Measurements from ENCODE around the gene NAALADL2. TPM values are rescaled to one million over a fixed set of nuclear protein-coding genes. Genes with fewer than 3 reads are reported as not detected.

NAALADL2 gene
- total and polyA plus RNA-seq, 2 of the 4 experiments (the other 2 are of a cell fraction): 3.8 to 19.2 TPM

- no peaks in the 10 kb centered on the region for H3K27me3 ChIP-seq (ENCODE audit: control insufficient read depth, insufficient read depth, low read length)
- WGBS, 2 experiments (ENCODE audit: extremely low coverage in 2 of 2, insufficient read length in 1 of 2): no CpG with 5 or more reads among the region's 3 CpGs
- no peak overlapping the region for H2AK5ac ChIP-seq (ENCODE audit: low read depth, low read length)
- H3K9me1 ChIP-seq (ENCODE audit: insufficient read depth, low read length): no peaks in the 10 kb centered on the region
- H4K5ac ChIP-seq (ENCODE audit: low read depth, low read length): no peak overlapping the region
- no peaks in the 10 kb centered on the region for H3K79me1 ChIP-seq (ENCODE audit: low read depth in 1 of 2, low read length in 2 of 2)
- no peak overlapping the region for H3K9ac ChIP-seq (ENCODE audit: low read depth, low read length)
- H2BK20ac ChIP-seq (ENCODE audit: low read depth, low read length): no peak overlapping the region
- no peak overlapping the region for H2AK9ac ChIP-seq (replicated peaks; ENCODE audit: low read depth, low read length, poor library complexity)
- H2AFZ ChIP-seq (replicated peaks; ENCODE audit: low read length, poor library complexity): no peak overlapping the region
- H3K4me1 ChIP-seq (ENCODE audit: control insufficient read depth, insufficient read depth, low read length): no peaks in the 10 kb centered on the region
- H4K20me1 ChIP-seq (ENCODE audit: insufficient read depth, low read length): no peaks in the 10 kb centered on the region
- ATAC-seq (ENCODE audit: low read depth) (no peak), DNase-seq (no peak)
- CTCF ChIA-PET: no interaction called here
- H2BK15ac ChIP-seq (ENCODE audit: low read depth, low read length): no peak overlapping the region
- no TSS peak for BruUV-seq (replicated peaks)
- H3K4ac ChIP-seq (ENCODE audit: low read depth, low read length): no peak overlapping the region
- no peak overlapping the region for H3K56ac ChIP-seq (ENCODE audit: extremely low read depth, insufficient read depth, low read length)
- no peak overlapping the region for H3K14ac ChIP-seq (replicated peaks; ENCODE audit: low read depth, low read length)
- no peak overlapping the region for H3K18ac ChIP-seq (ENCODE audit: low read depth, low read length)
- TF ChIP-seq MAZ (IDR thresholded peaks at IDR 0.05; ENCODE audit: borderline replicate concordance, low read depth, low read length): no peak
- TF ChIP-seq MXI1 (IDR thresholded peaks at IDR 0.05; ENCODE audit: borderline replicate concordance, low read depth, low read length): no peak
- no peak for TF ChIP-seq CHD1 (IDR thresholded peaks at IDR 0.05; ENCODE audit: low read depth, low read length)
- no peak for TF ChIP-seq ELK1 (IDR thresholded peaks at IDR 0.05; ENCODE audit: borderline replicate concordance, low read depth, low read length)
- TF ChIP-seq CEBPB (IDR thresholded peaks at IDR 0.05; ENCODE audit: low read depth, low read length): no peak
- no peak for TF ChIP-seq NFE2L2 (IDR thresholded peaks at IDR 0.05; ENCODE audit: low read depth, low read length)
- no peak for TF ChIP-seq RAD21 (IDR thresholded peaks at IDR 0.05; ENCODE audit: low read length)
- no peak for TF ChIP-seq BHLHE40 (IDR thresholded peaks at IDR 0.05; ENCODE audit: low read depth, low read length)
- no peak overlapping the region for H2BK120ac ChIP-seq (ENCODE audit: low read depth, low read length)
- no peak overlapping the region for H4K8ac ChIP-seq (ENCODE audit: low read depth in 2 of 2, low read length in 2 of 2)
- H3K4me3 ChIP-seq (ENCODE audit: insufficient read depth, low read depth, low read length): no peak overlapping the region
- no peak overlapping the region for H3K23ac ChIP-seq (ENCODE audit: low read depth, low read length)
- POLR2A ChIA-PET (ENCODE audit: unreplicated experiment): no interaction called here
- H2BK5ac ChIP-seq (ENCODE audit: low read depth, low read length, poor library complexity, severe bottlenecking): no peak overlapping the region
- dilution Hi-C loops (cut with HindIII; ENCODE audit: low sequenced_read_pairs, unreplicated experiment): no loop called here
- H4K91ac ChIP-seq (ENCODE audit: insufficient read depth, low read depth, low read length): no peak overlapping the region
- H3K4me2 ChIP-seq (ENCODE audit: low read depth, low read length): no peak overlapping the region
- in situ Hi-C loops (cut with MboI; ENCODE audit: low sequenced_read_pairs): no loop called here
- intact Hi-C loops (cut with micrococcal nuclease): no loop called here
- no peaks in the 10 kb centered on the region for H3K9me3 ChIP-seq (ENCODE audit: control insufficient read depth, insufficient read depth, low read length)
- no peaks in the 10 kb centered on the region for H3K36me3 ChIP-seq (ENCODE audit: control insufficient read depth, insufficient read depth, low read length)
- no peak overlapping the region for H3K27ac ChIP-seq (ENCODE audit: insufficient read depth, low read length)
These were observed 325.3 kb downstream of the NAALADL2 start for GRCh38 chr3:175184392-175184791.

Measured in IMR-90 (cell line).